ENCODE measurements around the gene MAJIN. TPM values are rescaled to one million over a fixed set of nuclear protein-coding genes. Genes with fewer than 3 reads are reported as not detected.

The MAJIN gene
- total and polyA plus RNA-seq, 9 of the 15 experiments (the other 6 are each of a cell fraction or from before 2014, with no cell fraction given), result 0.17 to 0.83 (median 0.24) TPM; not detected in 2

- TF ChIP-seq ARID3B (CRISPR knock-in tag; IDR thresholded peaks at IDR 0.05; ENCODE audit: borderline replicate concordance), result no peak
- no peak for TF ChIP-seq GABPB2 (CRISPR knock-in tag; conservative IDR thresholded peaks at IDR 0.05)
- no peak for TF ChIP-seq ZZZ3 (IDR thresholded peaks at IDR 0.05)
- no peak for TF ChIP-seq SP2 (IDR thresholded peaks at IDR 0.05; ENCODE audit: extremely low read depth, low read depth, low read length, poor library complexity, severe bottlenecking)
- no peak for TF ChIP-seq ESRRB (CRISPR knock-in tag; IDR thresholded peaks at IDR 0.05; ENCODE audit: borderline replicate concordance)
- TF ChIP-seq ZBTB8A (IDR thresholded peaks at IDR 0.05; ENCODE audit: partially characterized antibody), result no peak
- peak; percentile 60 for TF ChIP-seq NFIC (IDR thresholded peaks at IDR 0.05)
These were observed 24.6 kb downstream of the MAJIN start (continued) for GRCh38 chr11:64947208-64947814.

GRCh38 chr11:64936539-64936938, 35.4 kb downstream of the MAJIN start:
- peaks cover 8 to 28% of the 10 kb centered on the region in 2 experiments; a peak in 4 of 5 replicates for H3K4me1 ChIP-seq (replicated peaks in 1 of 2; ENCODE audit: control insufficient read depth in 2 of 2, insufficient read depth in 2 of 2, low read length in 2 of 2)
- H3K27ac ChIP-seq (ENCODE audit: extremely low read depth, low read depth, low read length), result no peak overlapping the region
- H4K20me1 ChIP-seq (replicated peaks; ENCODE audit: control insufficient read depth, insufficient read depth, low read length), result no peaks in the 10 kb centered on the region; the same call in 1 of the 2 replicates
- ChIA-PET CTCF (ENCODE audit: low intra/inter-chr PET ratio) (no interaction called here), POLR2A (interaction anchor here (0.6 to 2.3 kb wide), 8 partner anchors 9 to 176 kb away, joined by 3 to 8 read pairs (median 4); partner anchors contain the start of gene SAC3D1)
- no peaks in the 10 kb centered on the region for H3K9me3 ChIP-seq (replicated peaks; ENCODE audit: control insufficient read depth, insufficient read depth, low read depth, low read length)
- BruUV-seq (replicated peaks), result no TSS peak
- H3K79me2 ChIP-seq (ENCODE audit: control insufficient read depth, insufficient read depth, low read length), result no peaks in the 10 kb centered on the region
- in situ Hi-C loops (cut with MboI) (no loop called here), intact Hi-C loops (cut with micrococcal nuclease) (no loop called here)
- H3K27me3 ChIP-seq (ENCODE audit: control insufficient read depth in 2 of 2, insufficient read depth in 2 of 2, low read length in 2 of 2), result no peaks in the 10 kb centered on the region; a peak in 1 of 5 replicates
- H3K36me3 ChIP-seq (ENCODE audit: control insufficient read depth, insufficient read depth, low read length), result 0 out of 3 replicates have a peak, but pooled peaks cover 3% of the 10 kb centered on the region
- no peak overlapping the region for H2AFZ ChIP-seq (ENCODE audit: low read depth, low read length)
- DNase-seq (ENCODE audit: extremely low read depth in 1 of 4, low spot score in 3 of 4) (no peak), ATAC-seq (no peak; the same call in 1 of the 3 replicates), FAIRE-seq (no peak)
- H3K9me1 ChIP-seq (ENCODE audit: control insufficient read depth, insufficient read depth, low read length), result no peaks in the 10 kb centered on the region
- no peak for TF ChIP-seq ZNF217 (CRISPR knock-in tag; IDR thresholded peaks at IDR 0.05)
- TF ChIP-seq FUS (optimal IDR thresholded peaks at IDR 0.05; ENCODE audit: low read depth, low read length), result no peak
- TF ChIP-seq LEF1 (IDR thresholded peaks at IDR 0.05), result no peak
- no peak for TF ChIP-seq CREBBP (IDR thresholded peaks at IDR 0.05; ENCODE audit: low read depth, low read length)
- no peak for TF ChIP-seq ZBTB8A (IDR thresholded peaks at IDR 0.05; ENCODE audit: partially characterized antibody)
- no peak for TF ChIP-seq SNRNP70 (optimal IDR thresholded peaks at IDR 0.05; ENCODE audit: low read depth, low read length)
- no peak for TF ChIP-seq MTF1 (CRISPR knock-in tag; IDR thresholded peaks at IDR 0.05; ENCODE audit: borderline replicate concordance)
- no peak for TF ChIP-seq ARID3A (IDR thresholded peaks at IDR 0.05; ENCODE audit: borderline replicate concordance, low read depth, low read length)
- TF ChIP-seq ZNF133 (CRISPR knock-in tag; IDR thresholded peaks at IDR 0.05), result no peak
- no peak for TF ChIP-seq STAT5B (CRISPR knock-in tag; IDR thresholded peaks at IDR 0.05)
- TF ChIP-seq MTA3 (IDR thresholded peaks at IDR 0.05; ENCODE audit: borderline replicate concordance), result no peak
- TF ChIP-seq HCFC1 (IDR thresholded peaks at IDR 0.05; ENCODE audit: low read depth, low read length), result no peak
- no peak overlapping the region; a peak in 1 of 4 replicates for H3K9ac ChIP-seq (ENCODE audit: insufficient read depth in 1 of 2, low read depth in 2 of 2, low read length in 2 of 2)
- H3K4me3 ChIP-seq, result no peak overlapping the region
- H3K4me2 ChIP-seq (ENCODE audit: insufficient read depth, low read length), result no peak overlapping the region
- WGBS (ENCODE audit: insufficient coverage, low coverage, missing lambda C conversion rate), result 46% methylated on average over 4 of the region's 4 CpGs

Measured in K562 (cell line).